Sciatic nerve (tissue), 2 donors: ENCODE data around the gene KCTD15. TPM values are rescaled to one million over a fixed set of nuclear protein-coding genes. Genes with fewer than 3 reads are reported as not detected.

Experiments used
- ATAC-seq: fragments of 200-7000 bp; cut with Tn5 transposase; one replicate; pipeline ENCODE4 v1.9.1; 2020; ENCODE audit warnings: mild to moderate bottlenecking, moderate library complexity
- DNase-seq: peaks from one replicate; pipeline ENCODE4 v3.0.0-alpha.2; 2020; ENCODE audit warnings: low spot score
- intact Hi-C: fragments of 100-400 bp; cut with DNase I; formaldehyde crosslinking; loops from one replicate; pipeline ENCODE4 v1.14.2; 2022
- total RNA-seq: library from RNA; stranded (reverse); fragmentation: NEBNext Ultra II Directional; extraction: Animal tissue kit (Norgen Biotek cat#: 25700); gene quantifications from one replicate; pipeline ENCODE4 v1.2.1, GENCODE V29; 2021
- donor health status: DM: no; HTN: no; CAD: no.
- donor health status: DM: no; HTN: no; CAD: no.

Gene KCTD15
- 20.4 TPM for total RNA-seq

GRCh38 chr19:33796164-33796875, at the start of gene KCTD15:
Gene KCTD15 (plus strand): TSS chr19:33796870. CDS start chr19:33800455, 3,585 bp downstream.
- DNase-seq (no peak), ATAC-seq (no peak)
- intact Hi-C loops = no loop called here

- intact Hi-C loops = no loop called here
- ATAC-seq (no peak), DNase-seq (no peak)
These were observed 49.4 kb upstream of the KCTD15 start for GRCh38 chr19:33747273-33747672.

- ATAC-seq (no peak), DNase-seq (no peak)
These were observed 48.4 kb upstream of the KCTD15 start for GRCh38 chr19:33748231-33748630.

GRCh38 chr19:33749016-33749415, 47.7 kb upstream of the KCTD15 start:
- intact Hi-C loops = no loop called here
- no peak for ATAC-seq
- DNase-seq = no peak

More at GRCh38 chr19:33748231-33748630, 48.4 kb upstream of the KCTD15 start:
- intact Hi-C loops = no loop called here

- DNase-seq (no peak), ATAC-seq (no peak)
- intact Hi-C loops = no loop called here
These were observed 47.0 kb upstream of the KCTD15 start for GRCh38 chr19:33749619-33750175.

- DNase-seq = no peak
- no peak for ATAC-seq
- intact Hi-C loops = no loop called here
These were observed 45.9 kb upstream of the KCTD15 start for GRCh38 chr19:33750587-33751435.

GRCh38 chr19:33751436-33751770, 45.3 kb upstream of the KCTD15 start:
- ATAC-seq = no peak
- intact Hi-C loops = no loop called here

GRCh38 chr19:33752018-33752800, 44.5 kb upstream of the KCTD15 start:
- DNase-seq (no peak), ATAC-seq (no peak)
- intact Hi-C loops = no loop called here

More at GRCh38 chr19:33751436-33751770, 45.3 kb upstream of the KCTD15 start:
- no peak for DNase-seq

GRCh38 chr19:33752945-33753344, 43.7 kb upstream of the KCTD15 start:
- ATAC-seq (no peak), DNase-seq (no peak)
- intact Hi-C loops = no loop called here

GRCh38 chr19:33754361-33754760, 42.3 kb upstream of the KCTD15 start:
- ATAC-seq = no peak
- intact Hi-C loops = no loop called here
- DNase-seq = no peak

- intact Hi-C loops = no loop called here
- no peak for DNase-seq
- no peak for ATAC-seq
These were observed 41.3 kb upstream of the KCTD15 start for GRCh38 chr19:33755099-33756035.

- no peak for DNase-seq
- no peak for ATAC-seq
- intact Hi-C loops = no loop called here
These were observed 40.5 kb upstream of the KCTD15 start for GRCh38 chr19:33756177-33756576.

GRCh38 chr19:33758541-33759013, 38.1 kb upstream of the KCTD15 start:
- intact Hi-C loops = no loop called here
- DNase-seq (no peak), ATAC-seq (no peak)

- intact Hi-C loops = no loop called here
- no peak for ATAC-seq
- DNase-seq = no peak
These were observed 37.3 kb upstream of the KCTD15 start for GRCh38 chr19:33759356-33759755.

- ATAC-seq (no peak), DNase-seq (no peak)
- intact Hi-C loops = no loop called here
These were observed 32.9 kb upstream of the KCTD15 start for GRCh38 chr19:33763633-33764371.

GRCh38 chr19:33766623-33767022, 30.0 kb upstream of the KCTD15 start:
- intact Hi-C loops = no loop called here
- no peak for ATAC-seq
- no peak for DNase-seq

- intact Hi-C loops = no loop called here
- DNase-seq = no peak
- ATAC-seq = no peak
These were observed 28.7 kb upstream of the KCTD15 start for GRCh38 chr19:33767898-33768413.
